ENCODE measurements around the gene ARL15. TPM values are rescaled to one million over a fixed set of nuclear protein-coding genes. Genes with fewer than 3 reads are reported as not detected.

ARL15 gene
- total and polyA plus RNA-seq, 2 of the 8 experiments (the other 6 are each of a cell fraction or from before 2014, with no cell fraction given): 9.9 to 21.2 TPM

DNA sequence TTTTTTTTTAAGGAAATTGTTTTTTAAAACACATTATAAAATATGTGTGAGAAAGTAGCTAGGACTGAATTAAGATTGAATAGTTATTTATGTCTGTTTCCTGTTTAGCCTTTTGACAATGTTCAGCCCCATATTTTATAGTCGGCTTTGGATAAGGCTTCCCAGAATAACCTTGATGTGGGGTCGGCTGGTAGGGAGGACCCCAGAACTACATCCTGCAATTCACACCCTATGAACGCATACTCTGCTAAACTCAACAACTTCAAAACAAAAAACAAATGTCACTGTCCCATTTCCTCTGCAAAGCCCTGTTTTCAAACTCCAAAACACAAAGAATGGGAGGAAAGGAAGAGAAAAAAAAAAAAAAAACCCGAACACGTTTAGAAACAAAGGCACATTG, 63.1 kb downstream of the ARL15 start:
- Histone ChIP-seq H2BK15ac (ENCODE audit: low read length) (no peak overlapping the region), H3K56ac (replicated peaks; ENCODE audit: insufficient read length, low read depth, low read length) (no peak overlapping the region), H3K4ac (replicated peaks; ENCODE audit: insufficient read length, low read depth, low read length) (no peak overlapping the region), H3K4me3 (ENCODE audit: extremely low read depth in 1 of 4, insufficient read depth in 2 of 4, low read depth in 3 of 4, low read length in 4 of 4) (no peak overlapping the region), H2BK5ac (ENCODE audit: low read depth, low read length) (no peak overlapping the region), H3K14ac (ENCODE audit: insufficient read length) (no peak overlapping the region), H3K9me3 (ENCODE audit: insufficient read depth in 2 of 2, low read depth in 1 of 2, low read length in 1 of 2) (no peaks in the 10 kb centered on the region), H3K18ac (ENCODE audit: extremely low read depth, low read length) (no peak overlapping the region), H3K79me2 (ENCODE audit: control insufficient read depth in 1 of 2, insufficient read depth in 2 of 2, low read length in 2 of 2) (peaks cover 0 to 3% of the 10 kb centered on the region in 2 experiments; a peak in 1 of 4 replicates), H3K23me2 (ENCODE audit: low read depth, low read length) (no peaks in the 10 kb centered on the region), H4K91ac (replicated peaks; ENCODE audit: insufficient read length, low read length) (no peak overlapping the region), H2BK120ac (replicated peaks; ENCODE audit: low read depth, low read length) (no peak overlapping the region), H3K23ac (ENCODE audit: insufficient read length) (no peak overlapping the region), H4K5ac (ENCODE audit: insufficient read length, low read depth, low read length) (no peak overlapping the region), H4K20me1 (replicated peaks in 1 of 2; ENCODE audit: control insufficient read depth in 1 of 2, insufficient read depth in 2 of 2, low read length in 2 of 2) (no peaks in the 10 kb centered on the region), H4K8ac (ENCODE audit: extremely low read depth, insufficient read depth, low read length) (no peak overlapping the region), H2BK12ac (ENCODE audit: low read depth, low read length) (no peak overlapping the region), H2AK5ac (ENCODE audit: low read depth, low read length) (no peak overlapping the region), H3K79me1 (ENCODE audit: low read depth, low read length) (no peaks in the 10 kb centered on the region), H3K4me2 (ENCODE audit: insufficient read depth in 1 of 2, low read depth in 2 of 2, low read length in 2 of 2) (no peak overlapping the region), H3K27me3 (replicated peaks in 1 of 4; ENCODE audit: control insufficient read depth in 3 of 4, extremely low read depth in 1 of 4, insufficient read depth in 3 of 4, low read length in 3 of 4) (no peaks in the 10 kb centered on the region), H3K36me3 (ENCODE audit: control insufficient read depth in 2 of 4, insufficient read depth in 4 of 4, low read length in 3 of 4) (no peaks in the 10 kb centered on the region; a peak in 1 of 8 replicates), H2AFZ (ENCODE audit: low read length) (no peak overlapping the region), H3K27ac (ENCODE audit: low read depth, low read length) (no peak overlapping the region), H3K4me1 (replicated peaks in 1 of 4; ENCODE audit: control insufficient read depth in 3 of 4, insufficient read depth in 4 of 4, low read length in 3 of 4) (no peaks in the 10 kb centered on the region; a peak in 1 of 7 replicates), H3K9ac (replicated peaks in 1 of 4; ENCODE audit: extremely low read depth in 1 of 4, low read depth in 3 of 4, low read length in 3 of 4) (no peak overlapping the region), H2BK20ac (ENCODE audit: low read length) (no peak overlapping the region)
- ChIA-PET POLR2A (ENCODE audit: partially characterized antibody) (interaction anchor here (1.2 kb wide), 1 partner anchor 63 kb away, joined by 6 read pairs; the partner anchor contains the start of gene ARL15), CTCF (ENCODE audit: partially characterized antibody) (interaction anchor here (0.8 to 5.2 kb wide), 6 partner anchors 11 to 270 kb away, joined by 3 to 74 read pairs (median 6); partner anchors contain the start of gene SNX18)
- 79% methylated on average over 5 of the region's 5 CpGs; no CpG with 5 or more reads in 1 of the 2 experiments for WGBS, 2 experiments (ENCODE audit: extremely low coverage in 1 of 2, insufficient coverage in 1 of 2, insufficient read length in 1 of 2, insufficient replicate concordance in 2 of 2, low coverage in 1 of 2, low lambda C conversion rate in 2 of 2, missing lambda C conversion rate in 1 of 2)
- FAIRE-seq: no peak
- no peak for TF ChIP-seq SP2 (IDR thresholded peaks at IDR 0.05; ENCODE audit: low read length)
- TF ChIP-seq EZH2 (IDR thresholded peaks at IDR 0.05; ENCODE audit: low read depth, low read length, severe bottlenecking): no peak
- no peak for TF ChIP-seq CHD1 (IDR thresholded peaks at IDR 0.05; ENCODE audit: low read depth, low read length)
- no peak for TF ChIP-seq NANOG (IDR thresholded peaks at IDR 0.05; ENCODE audit: insufficient read depth, low read depth, low read length, poor library complexity, severe bottlenecking)
- TF ChIP-seq BRCA1 (IDR thresholded peaks at IDR 0.05; ENCODE audit: low read depth, low read length): no peak
- no peak for TF ChIP-seq HDAC2 (IDR thresholded peaks at IDR 0.05; ENCODE audit: borderline replicate concordance in 1 of 2, low read depth in 2 of 2, low read length in 2 of 2)
- TF ChIP-seq MAFK (IDR thresholded peaks at IDR 0.05; ENCODE audit: low read depth, low read length): no peak
- no peak for DNase-seq (ENCODE audit: low read depth in 1 of 2, low spot score in 2 of 2)

Data from H1 (cell line).